Epithelial cell of esophagus (primary cell): ENCODE measurements around the gene CD300C.

Experiments
- DNase-seq: peaks from one replicate; pipeline ENCODE4 v3.0.0; 2010; ENCODE audit warnings: low read depth
- H3K4me3 ChIP-seq: 2 replicates; pipeline ENCODE4 v1.5.1; 2011; ENCODE audit warnings: mild to moderate bottlenecking, low read length, control low read depth
- CTCF ChIP-seq: IDR thresholded peaks from 2 replicates; pipeline ENCODE4 v1.5.1; 2011; ENCODE audit warnings: low read depth, mild to moderate bottlenecking, low read length, control low read depth, inconsistent platforms; ENCODE audit not compliant: insufficient read depth; ENCODE audit errors: missing control alignments

CD300C gene

DNA sequence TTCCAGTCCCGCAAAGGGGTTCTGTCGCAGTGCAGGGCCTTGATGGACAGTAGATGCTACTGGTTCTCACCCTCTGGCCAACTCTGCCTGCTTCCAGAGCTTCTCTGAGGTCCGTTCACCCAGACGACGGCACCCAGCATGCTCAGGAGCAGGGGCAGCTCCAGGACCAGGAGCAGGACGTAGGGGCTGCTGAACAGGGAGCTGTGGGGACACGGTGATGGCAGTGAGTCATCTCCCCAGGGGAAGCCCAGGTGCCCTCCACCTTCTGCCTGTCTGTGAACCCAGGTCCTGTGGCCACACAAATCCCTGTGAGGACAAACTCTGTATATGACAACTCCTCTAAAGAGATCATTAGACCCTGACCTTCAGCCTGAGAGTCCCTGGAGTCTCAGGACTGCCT lies 3.4 kb upstream of the CD300C start:
- no peak for DNase-seq
- H3K4me3 ChIP-seq: no peak overlapping the region
- no peak for TF ChIP-seq CTCF

- no peak for DNase-seq
- TF ChIP-seq CTCF: no peak
- H3K4me3 ChIP-seq: no peak overlapping the region
Measured at GRCh38 chr17:74547736-74548135, 1.8 kb upstream of the CD300C start.

GRCh38 chr17:74547264-74547663 lies 1.3 kb upstream of the CD300C start:
- TF ChIP-seq CTCF: no peak
- DNase-seq: no peak
- H3K4me3 ChIP-seq: no peak overlapping the region

- no peak for DNase-seq
- no peak overlapping the region for H3K4me3 ChIP-seq
- no peak for TF ChIP-seq CTCF
Measured at GRCh38 chr17:74546586-74546985, 671 bp upstream of the CD300C start.

DNA sequence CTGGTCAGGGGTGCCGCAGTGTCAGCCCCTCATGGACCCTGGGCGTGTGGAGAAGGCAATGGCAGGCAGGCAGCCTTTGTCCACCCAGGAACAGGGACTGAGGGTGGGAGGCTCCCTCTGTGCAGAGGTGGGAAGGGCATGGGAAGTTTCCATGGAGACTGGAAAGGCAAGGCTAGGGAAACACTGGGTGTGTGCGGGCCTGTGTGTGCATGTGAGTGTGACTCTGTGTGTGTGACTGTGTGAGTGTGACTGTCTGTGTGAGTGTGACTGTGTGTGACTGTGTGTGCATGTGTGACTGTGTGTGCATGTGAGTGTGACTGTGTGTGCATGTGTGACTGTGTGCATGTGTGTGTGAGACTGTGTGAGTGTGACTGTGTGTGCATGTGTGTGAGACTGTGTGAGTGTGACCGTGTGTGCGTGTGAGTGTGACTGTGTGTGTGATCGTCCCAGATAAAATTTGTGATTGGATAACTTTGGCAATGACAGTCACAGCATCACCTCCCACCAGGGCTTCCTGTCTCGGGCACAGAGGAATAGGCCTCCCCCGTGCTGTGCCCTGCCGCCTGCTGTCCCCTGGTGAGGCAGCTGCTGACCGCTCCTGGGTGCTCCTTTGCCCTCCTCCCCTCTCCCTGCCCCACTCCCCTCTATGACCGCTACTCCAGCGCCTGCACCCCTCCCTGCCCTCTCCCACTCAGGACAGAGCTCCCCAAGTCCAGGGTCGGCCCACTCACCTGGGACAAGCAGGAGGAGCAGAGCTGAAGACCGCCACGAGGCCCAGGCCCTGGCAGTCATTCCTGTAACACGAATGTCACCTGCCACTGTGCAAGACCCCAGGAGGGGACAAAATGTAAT lies 698 bp downstream of the CD300C start:
- H3K4me3 ChIP-seq: no peak overlapping the region
- no peak for TF ChIP-seq CTCF
- no peak for DNase-seq

DNA sequence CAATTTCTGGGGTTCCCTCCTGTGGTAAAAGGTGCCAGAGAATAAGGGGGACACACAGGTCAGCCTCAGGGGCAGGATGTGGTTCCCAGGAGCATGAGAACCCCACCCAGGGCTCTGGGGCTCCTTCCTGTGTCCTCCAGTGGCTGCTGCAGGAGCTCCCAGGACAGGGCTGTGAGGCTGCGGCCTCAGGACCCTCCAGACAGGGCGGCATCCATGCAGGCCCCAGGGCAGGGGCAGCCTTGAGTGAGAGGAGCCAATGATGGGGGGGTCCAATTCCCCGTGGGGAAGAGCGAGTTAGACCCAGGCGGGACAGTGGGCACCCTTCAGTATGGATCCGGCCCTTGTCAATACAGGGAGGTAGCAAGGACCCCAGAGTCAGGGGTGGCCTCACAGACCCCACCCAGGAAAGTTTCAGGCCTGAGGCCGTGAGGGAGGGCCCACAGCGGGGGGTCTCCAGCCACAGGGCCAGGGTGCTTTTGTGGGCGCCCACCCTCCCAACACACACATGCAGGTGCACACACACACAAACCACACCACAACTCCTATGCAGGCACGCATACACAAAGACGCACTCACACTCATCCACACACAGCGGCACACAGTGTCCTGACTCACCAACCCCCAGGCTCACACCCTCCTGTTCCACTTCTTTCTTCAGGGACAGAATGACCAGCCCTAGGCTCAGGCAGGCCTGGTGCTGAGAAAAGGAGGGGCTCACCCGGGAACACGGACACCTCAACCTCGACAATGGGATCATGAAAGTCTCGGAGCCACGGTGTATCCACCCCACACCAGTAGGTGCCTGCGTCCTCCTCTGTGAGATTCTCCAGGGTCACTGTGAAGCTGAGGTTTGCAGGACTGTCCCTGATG lies 1.8 kb downstream of the CD300C start:
- DNase-seq: no peak
- H3K4me3 ChIP-seq: no peak overlapping the region
- no peak for TF ChIP-seq CTCF
